ENCODE data around the gene SASH1. TPM values are rescaled to one million over a fixed set of nuclear protein-coding genes. Genes with fewer than 3 reads are reported as not detected.

Gene SASH1
- total RNA-seq, 1 experiment from 2014 or later, result 42.0 TPM

DNA sequence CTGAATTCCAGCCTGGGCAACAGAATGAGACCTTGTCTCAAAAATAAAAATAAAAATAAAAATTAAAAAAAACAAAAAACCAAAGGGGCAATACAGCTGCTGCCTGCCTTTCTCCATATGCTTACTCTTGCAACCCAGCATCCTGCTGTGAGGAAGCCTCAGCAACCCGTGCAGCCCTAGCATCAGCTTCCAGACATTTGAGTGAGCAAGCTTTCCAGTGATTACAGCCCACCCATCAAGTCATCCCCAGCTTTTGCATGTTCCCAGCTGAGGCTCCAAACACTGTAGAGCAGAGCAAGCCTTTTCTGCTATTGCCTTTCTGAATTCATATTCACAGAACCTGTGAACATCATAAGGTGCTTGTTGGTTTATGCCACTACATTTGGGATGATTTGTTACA lies 93.8 kb downstream of the SASH1 start:
- H3K4me1 ChIP-seq, result peaks cover 10% of the 10 kb centered on the region
- H3K36me3 ChIP-seq (ENCODE audit: control insufficient read depth, insufficient read depth, low read length), result no peaks in the 10 kb centered on the region
- CTCF ChIA-PET, result no interaction called here
- TF ChIP-seq, protein P1, sequence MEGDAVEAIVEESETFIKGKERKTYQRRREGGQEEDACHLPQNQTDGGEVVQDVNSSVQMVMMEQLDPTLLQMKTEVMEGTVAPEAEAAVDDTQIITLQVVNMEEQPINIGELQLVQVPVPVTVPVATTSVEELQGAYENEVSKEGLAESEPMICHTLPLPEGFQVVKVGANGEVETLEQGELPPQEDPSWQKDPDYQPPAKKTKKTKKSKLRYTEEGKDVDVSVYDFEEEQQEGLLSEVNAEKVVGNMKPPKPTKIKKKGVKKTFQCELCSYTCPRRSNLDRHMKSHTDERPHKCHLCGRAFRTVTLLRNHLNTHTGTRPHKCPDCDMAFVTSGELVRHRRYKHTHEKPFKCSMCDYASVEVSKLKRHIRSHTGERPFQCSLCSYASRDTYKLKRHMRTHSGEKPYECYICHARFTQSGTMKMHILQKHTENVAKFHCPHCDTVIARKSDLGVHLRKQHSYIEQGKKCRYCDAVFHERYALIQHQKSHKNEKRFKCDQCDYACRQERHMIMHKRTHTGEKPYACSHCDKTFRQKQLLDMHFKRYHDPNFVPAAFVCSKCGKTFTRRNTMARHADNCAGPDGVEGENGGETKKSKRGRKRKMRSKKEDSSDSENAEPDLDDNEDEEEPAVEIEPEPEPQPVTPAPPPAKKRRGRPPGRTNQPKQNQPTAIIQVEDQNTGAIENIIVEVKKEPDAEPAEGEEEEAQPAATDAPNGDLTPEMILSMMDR (IDR thresholded peaks at IDR 0.05; ENCODE audit: insufficient read depth in 1 of 2, low read depth in 1 of 2, low read length in 1 of 2, severe bottlenecking in 1 of 2, unreplicated experiment in 1 of 2), result no peak
- Mint-ChIP-seq H3K9me3 (ENCODE audit: unreplicated experiment) (no peaks in the 10 kb centered on the region), H3K36me3 (ENCODE audit: insufficient read depth, unreplicated experiment) (peaks cover 19% of the 10 kb centered on the region), H3K27me3 (ENCODE audit: insufficient read depth, unreplicated experiment) (no peaks in the 10 kb centered on the region), H3K4me3 (ENCODE audit: unreplicated experiment) (no peak overlapping the region), H3K4me1 (ENCODE audit: low read depth, unreplicated experiment) (peaks cover 8% of the 10 kb centered on the region), H3K27ac (ENCODE audit: unreplicated experiment) (no peak overlapping the region)
- no peaks in the 10 kb centered on the region for H3K9me3 ChIP-seq
- no peaks in the 10 kb centered on the region for H3K27me3 ChIP-seq (replicated peaks; ENCODE audit: control insufficient read depth, insufficient read depth, low read length)
- POLR2A ChIA-PET, result no interaction called here
- BruUV-seq (replicated peaks), result no TSS peak
- DNase-seq, result no peak
- intact Hi-C loops (cut with micrococcal nuclease; ENCODE audit: unreplicated experiment), result no loop called here
- H3K4me3 ChIP-seq (ENCODE audit: low read depth, low read length), result no peak overlapping the region

DNA sequence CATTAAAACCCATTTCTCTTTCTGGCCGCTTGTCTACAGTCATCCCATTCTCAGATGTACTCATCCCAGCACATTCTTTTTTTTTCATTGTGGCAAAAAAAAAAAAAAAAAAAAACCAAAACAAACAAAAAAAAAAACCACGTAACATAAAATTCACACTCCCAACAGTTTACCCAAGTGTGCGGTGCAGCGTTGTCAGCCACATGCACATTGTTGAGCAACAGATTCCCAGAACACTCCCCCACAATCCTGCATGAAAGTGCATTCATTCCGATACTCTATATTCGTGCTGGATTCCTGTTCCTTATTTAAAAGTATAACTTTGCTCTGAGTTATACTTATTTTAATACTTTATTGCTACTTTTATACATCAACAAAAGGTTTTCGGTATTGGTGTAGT lies 96.0 kb downstream of the SASH1 start:
- H3K27me3 ChIP-seq (replicated peaks; ENCODE audit: control insufficient read depth, insufficient read depth, low read length), result no peaks in the 10 kb centered on the region
- H3K9me3 Mint-ChIP-seq (ENCODE audit: unreplicated experiment), result no peaks in the 10 kb centered on the region
- H3K27me3 Mint-ChIP-seq (ENCODE audit: insufficient read depth, unreplicated experiment), result no peaks in the 10 kb centered on the region
- TF ChIP-seq, protein P1 (IDR thresholded peaks at IDR 0.05; ENCODE audit: insufficient read depth in 1 of 2, low read depth in 1 of 2, low read length in 1 of 2, severe bottlenecking in 1 of 2, unreplicated experiment in 1 of 2), result no peak
- no TSS peak for BruUV-seq (replicated peaks)
- ChIA-PET CTCF (no interaction called here), POLR2A (no interaction called here)
- no peak overlapping the region for H3K4me3 Mint-ChIP-seq (ENCODE audit: unreplicated experiment)
- no peaks in the 10 kb centered on the region for H3K36me3 ChIP-seq (ENCODE audit: control insufficient read depth, insufficient read depth, low read length)
- H3K9me3 ChIP-seq, result no peaks in the 10 kb centered on the region
- H3K4me1 Mint-ChIP-seq (ENCODE audit: low read depth, unreplicated experiment), result peaks cover 8% of the 10 kb centered on the region
- intact Hi-C loops (cut with micrococcal nuclease; ENCODE audit: unreplicated experiment), result no loop called here
- peaks cover 15% of the 10 kb centered on the region for H3K4me1 ChIP-seq
- no peak for DNase-seq
- H3K36me3 Mint-ChIP-seq (ENCODE audit: insufficient read depth, unreplicated experiment), result peaks cover 24% of the 10 kb centered on the region
- H3K27ac Mint-ChIP-seq (ENCODE audit: unreplicated experiment), result no peak overlapping the region
- H3K4me3 ChIP-seq (ENCODE audit: low read depth, low read length), result no peak overlapping the region

DNA sequence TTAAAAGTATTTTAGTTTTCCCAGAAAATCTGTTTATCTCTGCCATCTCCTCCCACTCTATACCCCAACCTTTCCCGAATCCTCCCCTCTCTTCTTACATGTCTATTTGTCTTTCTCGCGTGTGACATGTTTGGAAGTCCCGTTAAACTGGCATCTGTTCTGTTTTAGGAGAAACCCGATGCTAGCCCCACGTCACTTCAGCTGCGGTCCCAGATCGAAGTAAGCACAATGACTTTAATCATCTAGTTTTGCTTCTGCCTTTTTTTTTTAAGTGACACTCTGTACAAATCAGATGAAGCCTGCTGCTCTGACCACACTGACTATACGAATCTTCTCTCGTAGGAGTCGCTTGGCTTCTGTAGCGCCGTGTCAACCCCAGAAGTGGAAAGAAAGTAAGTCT lies 97.4 kb downstream of the SASH1 start:
- POLR2A ChIA-PET, result no interaction called here
- H3K27me3 Mint-ChIP-seq (ENCODE audit: insufficient read depth, unreplicated experiment), result no peaks in the 10 kb centered on the region
- H3K36me3 Mint-ChIP-seq (ENCODE audit: insufficient read depth, unreplicated experiment), result peaks cover 27% of the 10 kb centered on the region
- Histone ChIP-seq H3K9me3 (no peaks in the 10 kb centered on the region), H3K27me3 (replicated peaks; ENCODE audit: control insufficient read depth, insufficient read depth, low read length) (no peaks in the 10 kb centered on the region), H3K4me1 (peaks cover 29% of the 10 kb centered on the region), H3K36me3 (ENCODE audit: control insufficient read depth, insufficient read depth, low read length) (no peaks in the 10 kb centered on the region), H3K4me3 (ENCODE audit: low read depth, low read length) (no peak overlapping the region)
- DNase-seq, result no peak
- intact Hi-C loops (cut with micrococcal nuclease; ENCODE audit: unreplicated experiment), result no loop called here
- CTCF ChIA-PET, result no interaction called here
- no peak overlapping the region for H3K4me3 Mint-ChIP-seq (ENCODE audit: unreplicated experiment)
- peak overlapping the region; percentile 27 for H3K27ac Mint-ChIP-seq (ENCODE audit: unreplicated experiment)
- BruUV-seq (replicated peaks), result no TSS peak
- peaks cover 16% of the 10 kb centered on the region for H3K4me1 Mint-ChIP-seq (ENCODE audit: low read depth, unreplicated experiment)
- H3K9me3 Mint-ChIP-seq (ENCODE audit: unreplicated experiment), result no peaks in the 10 kb centered on the region
- TF ChIP-seq, protein P1 (IDR thresholded peaks at IDR 0.05; ENCODE audit: insufficient read depth in 1 of 2, low read depth in 1 of 2, low read length in 1 of 2, severe bottlenecking in 1 of 2, unreplicated experiment in 1 of 2), result no peak
